Hepatocyte (in vitro differentiated cells): ENCODE measurements around the gene FXYD5.

Experiments
- CTCF ChIP-seq: fragments of 200-600 bp; sonication (generic); IDR thresholded peaks from 2 replicates; pipeline ENCODE4 v1.5.1; 2016; ENCODE audit warnings: antibody characterized with exemption, mild to moderate bottlenecking; ENCODE audit not compliant: poor library complexity
- EZH2 ChIP-seq: fragments of 200-600 bp; sonication (generic); IDR thresholded peaks from 2 replicates; pipeline ENCODE4 v1.6.1; 2016; ENCODE audit warnings: antibody characterized with exemption, mild to moderate bottlenecking, borderline replicate concordance
- EZH2phosphoT487 ChIP-seq: fragments of 200-600 bp; sonication (generic); IDR thresholded peaks from one replicate; pipeline ENCODE4 v1.6.1; 2018; ENCODE audit warnings: antibody characterized with exemption, mild to moderate bottlenecking, low read depth, moderate library complexity; ENCODE audit not compliant: unreplicated experiment, severe bottlenecking

- TF ChIP-seq CTCF (no peak), EZH2phosphoT487 (no peak), EZH2 (no peak)
Measured at GRCh38 chr19:35115177-35115951, 39.2 kb upstream of the FXYD5 start, which contains the start of gene FXYD3.
